Astrocyte (in vitro differentiated cells and primary cell): Measurements from ENCODE around the gene B3GALT6. TPM values are rescaled to one million over a fixed set of nuclear protein-coding genes. Genes with fewer than 3 reads are reported as not detected.
A peak's percentile ranks its signal among the peaks of the same experiment; 100 is the strongest.

ENCODE experiments used
- DNase-seq: peaks from one replicate; pipeline ENCODE4 v3.0.0-alpha.2; 2010; ENCODE audit warnings: low read depth
- FAIRE-seq: peaks from 2 replicates; lab custom pipeline; 2011; peaks lifted over from hg19 to GRCh38; lab: Jason Lieb, UNC
- H2AFZ ChIP-seq: 2 replicates; pipeline ENCODE4 v1.6.0; 2012; ENCODE audit warnings: low read depth, low read length, inconsistent platforms
- H3K27ac ChIP-seq: 2 replicates; pipeline ENCODE4 v1.5.1; 2011; ENCODE audit warnings: low read depth, low read length, inconsistent platforms
- H3K27me3 ChIP-seq: 2 replicates; pipeline ENCODE4 v1.6.0; 2011; ENCODE audit warnings: low read length, inconsistent platforms; ENCODE audit not compliant: insufficient read depth
- H3K36me3 ChIP-seq: 2 replicates; pipeline ENCODE4 v1.5.1; 2011; ENCODE audit warnings: low read length, inconsistent platforms; ENCODE audit not compliant: insufficient read depth
- H3K4me1 ChIP-seq: 2 replicates; pipeline ENCODE4 v1.5.1; 2011; ENCODE audit warnings: low read length, inconsistent platforms; ENCODE audit not compliant: insufficient read depth
- H3K4me2 ChIP-seq: 2 replicates; pipeline ENCODE4 v1.6.0; 2012; ENCODE audit warnings: low read length, inconsistent platforms
- H3K4me3 ChIP-seq: 2 replicates; pipeline ENCODE4 v1.5.1; 2011; ENCODE audit warnings: low read depth, mild to moderate bottlenecking, low read length, inconsistent platforms; ENCODE audit not compliant: insufficient read depth
- H3K79me2 ChIP-seq: 2 replicates; pipeline ENCODE4 v1.6.0; 2012; ENCODE audit warnings: mild to moderate bottlenecking, low read length, inconsistent platforms; ENCODE audit not compliant: insufficient read depth
- H3K9ac ChIP-seq: 2 replicates; pipeline ENCODE4 v1.6.0; 2012; ENCODE audit warnings: mild to moderate bottlenecking, low read length, inconsistent platforms
- H3K9me3 ChIP-seq: 2 replicates; pipeline ENCODE4 v1.5.1; 2012; ENCODE audit warnings: low read depth, mild to moderate bottlenecking, low read length, inconsistent platforms; ENCODE audit not compliant: insufficient read depth
- H4K20me1 ChIP-seq: 2 replicates; pipeline ENCODE4 v1.6.0; 2012; ENCODE audit warnings: low read length, inconsistent platforms; ENCODE audit not compliant: insufficient read depth
- H3K27ac Mint-ChIP-seq: one replicate; pipeline ENCODE4 v1.8.0; 2021; ENCODE audit warnings: mild to moderate bottlenecking, mixed read lengths; ENCODE audit not compliant: unreplicated experiment
- H3K27me3 Mint-ChIP-seq: one replicate; pipeline ENCODE4 v1.8.0; 2021; ENCODE audit warnings: low read depth, mixed read lengths; ENCODE audit not compliant: unreplicated experiment
- H3K36me3 Mint-ChIP-seq: one replicate; pipeline ENCODE4 v1.8.0; 2021; ENCODE audit warnings: low read depth, mixed read lengths; ENCODE audit not compliant: unreplicated experiment
- H3K4me1 Mint-ChIP-seq: one replicate; pipeline ENCODE4 v1.8.0; 2021; ENCODE audit warnings: low read depth, mixed read lengths; ENCODE audit not compliant: unreplicated experiment
- H3K4me3 Mint-ChIP-seq: one replicate; pipeline ENCODE4 v1.8.0; 2021; ENCODE audit warnings: mild to moderate bottlenecking, moderate library complexity, mixed read lengths; ENCODE audit not compliant: unreplicated experiment
- H3K9me3 Mint-ChIP-seq: one replicate; pipeline ENCODE4 v1.8.0; 2021; ENCODE audit warnings: mild to moderate bottlenecking, mixed read lengths; ENCODE audit not compliant: unreplicated experiment
- CTCF ChIP-seq: IDR thresholded peaks from 2 replicates; pipeline ENCODE4 v1.5.1; 2011; ENCODE audit warnings: low read depth, mild to moderate bottlenecking, inconsistent platforms, low read length, moderate library complexity; ENCODE audit not compliant: insufficient read depth
- EZH2 ChIP-seq: IDR thresholded peaks from 2 replicates; pipeline ENCODE4 v1.6.1; 2012; ENCODE audit warnings: mild to moderate bottlenecking, low read length, inconsistent platforms; ENCODE audit not compliant: insufficient read depth
- total RNA-seq: library from RNA; stranded (reverse); gene quantifications from 2 replicates; pipeline ENCODE4 v1.2.1, GENCODE V29; 2021

The B3GALT6 gene
- total RNA-seq, 1 donor from 2014 or later = 22.4 TPM

DNA sequence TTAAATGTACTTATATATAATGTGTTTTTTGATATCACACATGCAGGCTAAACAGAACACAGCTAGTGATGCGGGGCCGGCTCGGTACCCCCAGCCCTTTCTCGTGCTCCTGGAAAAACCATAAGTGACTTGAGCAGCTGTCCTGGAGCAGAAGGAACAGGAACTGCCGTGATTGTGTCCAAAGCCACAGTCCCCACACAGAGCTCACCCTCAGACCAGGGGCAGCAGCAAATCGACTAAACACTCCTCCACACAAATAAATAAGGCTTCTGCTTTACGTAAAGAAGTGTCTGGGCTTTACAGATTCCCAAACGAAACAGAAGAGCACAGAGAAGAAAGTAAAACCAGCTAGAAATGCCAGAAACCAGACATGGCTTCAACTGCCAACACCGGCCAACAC lies 32.0 kb downstream of the B3GALT6 start:
- Mint-ChIP-seq H3K4me3 (peak overlapping the region; percentile 58), H3K27ac (peak overlapping the region; percentile 98), H3K36me3 (peaks cover 15% of the 10 kb centered on the region), H3K4me1 (peaks cover 25% of the 10 kb centered on the region), H3K9me3 (no peaks in the 10 kb centered on the region), H3K27me3 (no peaks in the 10 kb centered on the region)
- TF ChIP-seq CTCF (no peak), EZH2 (no peak)
- peaks cover 15% of the 10 kb centered on the region for H3K36me3 ChIP-seq
- H3K9ac ChIP-seq = peak overlapping the region; percentile 56
- H4K20me1 ChIP-seq = peaks cover 38% of the 10 kb centered on the region
- DNase-seq = no peak
- H3K4me2 ChIP-seq = peak overlapping the region; percentile 16
- H2AFZ ChIP-seq = no peak overlapping the region
- no peaks in the 10 kb centered on the region for H3K27me3 ChIP-seq
- peaks cover 72% of the 10 kb centered on the region for H3K79me2 ChIP-seq
- peaks cover 20% of the 10 kb centered on the region for H3K4me1 ChIP-seq
- H3K4me3 ChIP-seq = no peak overlapping the region
- H3K27ac ChIP-seq = peak overlapping the region; percentile 97
- FAIRE-seq = no peak
- H3K9me3 ChIP-seq = no peaks in the 10 kb centered on the region

DNA sequence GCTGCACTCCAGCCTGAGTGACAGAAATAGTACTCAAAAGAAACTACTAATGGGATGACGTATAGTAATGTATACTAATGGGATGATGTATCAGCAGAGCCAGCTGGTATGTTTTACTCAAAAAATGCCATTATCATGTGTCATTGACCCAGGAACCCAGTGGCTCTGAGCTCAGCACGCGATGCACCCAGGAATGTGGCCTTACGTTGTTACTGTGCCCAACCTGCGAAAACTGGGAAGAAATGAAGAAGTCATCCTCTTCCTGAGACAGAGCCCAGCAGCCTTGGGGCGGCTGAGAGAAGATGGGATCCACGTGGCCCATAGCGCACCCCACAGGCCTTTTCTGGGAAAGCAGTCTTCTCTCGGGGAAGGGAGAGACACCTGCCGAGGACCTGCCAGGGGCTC lies 32.8 kb downstream of the B3GALT6 start:
- Mint-ChIP-seq H3K9me3 (no peaks in the 10 kb centered on the region), H3K27ac (peak overlapping the region; percentile 98), H3K36me3 (peaks cover 15% of the 10 kb centered on the region), H3K27me3 (no peaks in the 10 kb centered on the region), H3K4me3 (peak overlapping the region; percentile 57), H3K4me1 (peaks cover 25% of the 10 kb centered on the region)
- DNase-seq (peak; percentile 98), FAIRE-seq (peak; percentile 89)
- H3K27ac ChIP-seq = peak overlapping the region; percentile 97
- H3K9me3 ChIP-seq = no peaks in the 10 kb centered on the region
- peaks cover 34% of the 10 kb centered on the region for H4K20me1 ChIP-seq
- H3K4me2 ChIP-seq = peak overlapping the region; percentile 66
- peaks cover 15% of the 10 kb centered on the region for H3K36me3 ChIP-seq
- H3K9ac ChIP-seq = peak overlapping the region; percentile 82
- TF ChIP-seq CTCF (peak; percentile 58), EZH2 (no peak)
- no peaks in the 10 kb centered on the region for H3K27me3 ChIP-seq
- no peak overlapping the region for H2AFZ ChIP-seq
- no peak overlapping the region for H3K4me3 ChIP-seq
- peaks cover 74% of the 10 kb centered on the region for H3K79me2 ChIP-seq
- peaks cover 20% of the 10 kb centered on the region for H3K4me1 ChIP-seq

DNA sequence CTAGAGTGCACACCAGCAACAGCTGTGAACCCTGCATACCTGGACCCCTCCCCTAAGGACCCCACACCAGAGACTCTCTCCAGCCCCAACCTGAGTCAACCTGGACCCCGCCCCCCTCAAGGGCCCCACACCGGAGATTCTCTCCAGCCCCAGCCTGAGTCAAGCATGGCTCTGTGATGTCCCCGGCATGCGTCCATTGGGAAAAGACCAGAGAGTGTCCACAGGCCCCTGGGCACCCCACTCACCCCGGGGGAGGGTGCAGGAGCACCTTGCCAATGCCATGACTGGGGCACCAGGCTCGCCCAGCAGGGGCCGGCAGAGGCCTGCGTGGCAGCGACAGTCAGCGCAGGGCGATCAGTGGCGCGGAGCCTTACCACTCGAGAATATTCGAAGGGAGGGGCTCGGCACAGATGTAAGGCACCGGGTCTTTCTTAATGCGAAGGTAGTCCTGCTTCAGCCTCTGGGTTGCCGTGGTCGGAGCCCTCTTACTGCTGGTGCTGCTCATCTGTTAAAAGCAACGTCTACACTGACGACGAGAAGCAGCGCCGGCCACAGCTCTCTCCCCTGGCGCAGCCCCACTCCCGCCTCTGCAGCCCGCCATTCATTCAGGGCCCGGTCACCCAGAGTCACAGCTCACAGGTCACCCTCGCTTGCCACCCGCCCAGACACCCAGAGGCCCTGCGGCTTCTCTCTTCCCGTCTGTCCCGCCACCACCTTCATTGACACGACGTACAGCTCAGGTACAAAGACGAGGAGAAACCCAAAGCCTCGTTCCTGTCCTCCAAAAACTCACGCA lies 35.6 kb downstream of the B3GALT6 start:
- Histone ChIP-seq H3K4me1 (peaks cover 40% of the 10 kb centered on the region), H3K27me3 (no peaks in the 10 kb centered on the region), H3K4me2 (no peak overlapping the region), H3K27ac (peak overlapping the region; percentile 21), H4K20me1 (peaks cover 51% of the 10 kb centered on the region), H3K4me3 (no peak overlapping the region), H3K79me2 (peaks cover 79% of the 10 kb centered on the region), H3K36me3 (peaks cover 10% of the 10 kb centered on the region), H2AFZ (no peak overlapping the region), H3K9ac (no peak overlapping the region), H3K9me3 (no peaks in the 10 kb centered on the region)
- H3K4me1 Mint-ChIP-seq = peaks cover 41% of the 10 kb centered on the region
- DNase-seq = no peak
- no peak overlapping the region for H3K4me3 Mint-ChIP-seq
- peaks cover 17% of the 10 kb centered on the region for H3K36me3 Mint-ChIP-seq
- no peaks in the 10 kb centered on the region for H3K9me3 Mint-ChIP-seq
- TF ChIP-seq EZH2 (no peak), CTCF (no peak)
- peak overlapping the region; percentile 58 for H3K27ac Mint-ChIP-seq
- no peak for FAIRE-seq
- no peaks in the 10 kb centered on the region for H3K27me3 Mint-ChIP-seq
